Fibroblast of pulmonary artery (primary cell): ENCODE measurements around the gene MRPL10.

ENCODE experiments used
- DNase-seq: peaks from one replicate; pipeline ENCODE4 v3.0.0-alpha.2; 2010; ENCODE audit warnings: low read depth
- H3K4me3 ChIP-seq: replicated peaks from 2 replicates; pipeline ENCODE4 v1.5.1; 2011; ENCODE audit warnings: low read depth, mild to moderate bottlenecking, control low read depth, low read length, moderate library complexity
- CTCF ChIP-seq: IDR thresholded peaks from 2 replicates; pipeline ENCODE4 v1.5.1; 2011; ENCODE audit warnings: mild to moderate bottlenecking, control low read depth, low read length, inconsistent platforms; ENCODE audit errors: missing control alignments

Gene MRPL10

GRCh38 chr17:47819475-47819874 is 11.9 kb downstream of the MRPL10 start:
- no peak overlapping the region for H3K4me3 ChIP-seq
- no peak for DNase-seq
- no peak for TF ChIP-seq CTCF

GRCh38 chr17:47818002-47818695 is 13.2 kb downstream of the MRPL10 start:
- TF ChIP-seq CTCF = no peak
- H3K4me3 ChIP-seq = no peak overlapping the region

GRCh38 chr17:47816947-47817346 is 14.4 kb downstream of the MRPL10 start:
- no peak overlapping the region for H3K4me3 ChIP-seq
- no peak for TF ChIP-seq CTCF
- no peak for DNase-seq

More at GRCh38 chr17:47818002-47818695, 13.2 kb downstream of the MRPL10 start:
- DNase-seq = no peak

DNA sequence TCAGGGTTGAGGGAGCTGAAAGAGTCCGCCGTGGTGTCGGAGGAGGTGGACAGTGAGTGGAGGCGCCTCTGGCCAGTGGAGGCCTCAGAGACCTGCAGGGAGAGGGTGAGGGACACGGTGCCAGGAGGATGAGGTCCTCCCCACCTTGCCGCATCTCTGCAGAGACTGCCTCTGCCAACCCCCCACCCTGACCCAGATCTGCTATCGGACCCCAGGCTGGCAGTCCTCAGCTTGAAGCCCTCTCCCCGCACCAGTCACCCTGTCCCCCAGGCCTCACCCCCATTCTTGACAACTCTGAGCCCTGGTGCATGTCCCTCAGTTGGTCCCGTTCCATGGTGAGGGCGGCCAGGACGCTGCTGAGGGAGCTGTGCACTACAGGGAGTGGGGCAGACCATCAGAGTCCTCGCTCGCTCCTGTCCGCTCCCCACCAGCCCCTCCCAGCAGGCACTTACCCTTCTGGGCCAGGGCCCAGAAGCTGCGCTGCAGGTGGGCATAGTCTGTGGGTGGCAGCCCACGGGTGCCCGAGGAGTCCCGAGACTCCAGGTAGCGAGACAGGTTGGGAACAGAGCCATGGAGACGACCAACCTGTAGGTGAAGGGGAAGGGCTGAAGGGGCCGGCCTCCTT is 15.1 kb downstream of the MRPL10 start:
- no peak overlapping the region for H3K4me3 ChIP-seq
- DNase-seq = no peak
- no peak for TF ChIP-seq CTCF

DNA sequence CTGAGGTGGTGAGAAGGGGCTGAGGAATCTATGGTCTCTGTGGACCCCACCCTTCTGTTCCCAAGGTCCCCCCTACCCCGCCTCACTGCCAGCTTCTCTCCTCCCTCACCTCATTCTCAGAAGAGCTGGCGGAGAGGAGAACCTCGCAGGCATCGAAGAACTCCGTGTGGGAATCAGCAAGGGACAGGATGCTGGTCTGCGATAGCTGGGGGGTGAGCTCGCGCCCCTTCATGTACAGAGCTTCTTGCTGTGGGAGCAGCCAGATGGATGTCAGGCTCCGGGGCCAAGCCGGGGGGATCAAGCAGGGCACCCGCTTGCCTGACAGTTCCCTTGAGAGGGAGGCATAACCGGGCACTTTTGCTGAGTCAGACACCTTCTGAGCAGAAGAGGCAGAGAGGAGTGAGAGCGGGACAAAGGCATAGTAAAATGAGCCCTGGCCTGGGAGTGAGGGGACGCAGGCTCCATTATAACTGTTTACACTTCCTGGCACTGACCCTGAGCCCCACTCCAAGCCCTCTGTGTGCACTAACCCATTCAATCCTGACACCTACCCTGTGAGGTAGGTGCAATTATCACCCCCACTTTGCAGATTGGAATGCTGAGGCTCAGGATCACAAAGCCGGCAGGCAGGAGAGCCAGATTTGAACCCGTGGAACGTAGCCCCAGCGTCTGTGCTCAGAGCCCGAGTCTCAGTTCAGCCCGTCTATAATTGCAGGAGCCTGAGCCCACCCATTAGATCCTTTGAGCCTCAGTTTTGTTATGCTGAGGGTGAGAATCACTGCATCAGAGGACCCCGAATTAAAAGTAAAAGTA is 16.0 kb downstream of the MRPL10 start:
- DNase-seq = no peak
- no peak overlapping the region for H3K4me3 ChIP-seq
- TF ChIP-seq CTCF = no peak

DNA sequence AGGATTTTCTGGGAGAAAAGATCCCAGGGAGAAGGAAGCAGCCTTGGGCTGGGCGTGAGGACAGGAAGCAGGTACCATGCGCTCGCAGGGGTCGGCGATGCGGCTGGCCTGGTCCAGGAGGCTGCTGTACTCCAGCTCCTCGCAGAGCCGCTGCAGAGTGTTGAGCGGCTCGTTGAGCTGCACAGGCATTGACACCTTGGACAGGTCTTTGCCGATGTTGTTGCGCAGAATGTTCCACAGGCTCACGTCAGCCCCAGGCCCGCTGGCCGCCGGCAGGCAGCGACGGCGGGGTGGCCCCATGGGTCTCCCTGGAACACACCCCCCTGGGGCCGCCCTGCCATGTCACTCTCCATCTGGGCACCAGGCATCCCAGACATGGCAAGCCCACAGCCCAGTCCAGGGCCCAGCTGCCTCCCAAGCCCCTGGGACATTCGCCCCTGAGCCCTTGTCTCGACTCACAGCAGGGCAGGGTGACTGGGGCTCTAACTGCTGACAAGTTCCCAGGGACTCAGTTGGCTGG is 17.8 kb downstream of the MRPL10 start:
- no peak for TF ChIP-seq CTCF
- no peak overlapping the region for H3K4me3 ChIP-seq
- no peak for DNase-seq
